Karpas-422 (cell line): ENCODE results near the gene TRIOBP. TPM values are rescaled to one million over a fixed set of nuclear protein-coding genes. Genes with fewer than 3 reads are reported as not detected.
A peak's percentile ranks its signal among the peaks of the same experiment; 100 is the strongest.

ENCODE experiments used
- DNase-seq: peaks from one replicate; pipeline ENCODE4 v3.0.0-alpha.2; 2015
- H2AFZ ChIP-seq: fragments of 200-600 bp; sonication (generic); 2 replicates; pipeline ENCODE4 v1.6.1; 2014; ENCODE audit warnings: antibody characterized with exemption, low read length, mixed read lengths
- H3K27ac ChIP-seq: fragments of 200-600 bp; sonication (generic); 2 replicates; pipeline ENCODE4 v1.5.1; 2014; ENCODE audit warnings: mild to moderate bottlenecking, low read length, moderate library complexity
- H3K27me3 ChIP-seq: fragments of 200-600 bp; sonication (generic); 2 replicates; pipeline ENCODE4 v1.6.1; 2014; ENCODE audit warnings: low read length, mixed read lengths
- H3K36me3 ChIP-seq: fragments of 200-600 bp; sonication (generic); 2 replicates; pipeline ENCODE4 v1.6.1; 2014; ENCODE audit warnings: low read length, mixed read lengths; ENCODE audit not compliant: insufficient read depth
- H3K4me1 ChIP-seq: fragments of 200-600 bp; sonication (generic); 2 replicates; pipeline ENCODE4 v1.6.1; 2014; ENCODE audit warnings: mild to moderate bottlenecking, low read length, mixed read lengths
- H3K4me2 ChIP-seq: fragments of 200-600 bp; sonication (generic); 2 replicates; pipeline ENCODE4 v1.6.1; 2014; ENCODE audit warnings: low read length, low read depth, mild to moderate bottlenecking; ENCODE audit not compliant: poor library complexity, severe bottlenecking
- H3K4me3 ChIP-seq: fragments of 200-600 bp; sonication (generic); 2 replicates; pipeline ENCODE4 v1.5.1; 2014; ENCODE audit warnings: mild to moderate bottlenecking, antibody characterized with exemption, low read length, mixed read lengths
- H3K79me2 ChIP-seq: fragments of 200-600 bp; sonication (generic); 2 replicates; pipeline ENCODE4 v1.6.1; 2014; ENCODE audit warnings: mild to moderate bottlenecking, low read length, mixed read lengths
- H3K9ac ChIP-seq: fragments of 200-600 bp; sonication (generic); 2 replicates; pipeline ENCODE4 v1.6.0; 2014; ENCODE audit warnings: low read length
- H3K9me2 ChIP-seq: fragments of 200-600 bp; sonication (generic), shearing (Covaris generic); replicated peaks from 2 replicates; pipeline ENCODE4 v1.6.0; 2014; ENCODE audit warnings: mild to moderate bottlenecking, low read length, moderate library complexity; ENCODE audit not compliant: insufficient read depth
- H3K9me3 ChIP-seq: fragments of 300-700, 200-600 bp; sonication (generic); 2 replicates; pipeline ENCODE4 v1.6.1; 2014; ENCODE audit warnings: low read length, mixed read lengths
- H4K20me1 ChIP-seq: fragments of 200-600 bp; sonication (generic); 2 replicates; pipeline ENCODE4 v1.6.1; 2014; ENCODE audit warnings: mild to moderate bottlenecking, antibody characterized with exemption, low read length, low read depth; ENCODE audit not compliant: insufficient read depth
- total RNA-seq: library from RNA; depleted of rRNA; stranded (reverse); fragments of >200 nt; shearing (Covaris generic); gene quantifications from 2 replicates; pipeline ENCODE4 v1.2.3, GENCODE V29; 2014; ENCODE audit warnings: low replicate concordance

TRIOBP gene
- total RNA-seq, 1 experiment from 2014 or later: 14.6 TPM

- no peak overlapping the region for H3K27ac ChIP-seq
- no peaks in the 10 kb centered on the region for H3K36me3 ChIP-seq
- H4K20me1 ChIP-seq: no peaks in the 10 kb centered on the region
- H3K4me2 ChIP-seq: no peak overlapping the region
- H3K4me3 ChIP-seq: no peak overlapping the region
- no peaks in the 10 kb centered on the region for H3K79me2 ChIP-seq
- H2AFZ ChIP-seq: no peak overlapping the region
- no peaks in the 10 kb centered on the region for H3K9me2 ChIP-seq
- H3K27me3 ChIP-seq: no peaks in the 10 kb centered on the region
- no peaks in the 10 kb centered on the region for H3K9me3 ChIP-seq
- H3K9ac ChIP-seq: no peak overlapping the region
- no peak for DNase-seq
- H3K4me1 ChIP-seq: peaks cover 2% of the 10 kb centered on the region
These were observed 74.2 kb downstream of the TRIOBP start for GRCh38 chr22:37771081-37771480.

DNA sequence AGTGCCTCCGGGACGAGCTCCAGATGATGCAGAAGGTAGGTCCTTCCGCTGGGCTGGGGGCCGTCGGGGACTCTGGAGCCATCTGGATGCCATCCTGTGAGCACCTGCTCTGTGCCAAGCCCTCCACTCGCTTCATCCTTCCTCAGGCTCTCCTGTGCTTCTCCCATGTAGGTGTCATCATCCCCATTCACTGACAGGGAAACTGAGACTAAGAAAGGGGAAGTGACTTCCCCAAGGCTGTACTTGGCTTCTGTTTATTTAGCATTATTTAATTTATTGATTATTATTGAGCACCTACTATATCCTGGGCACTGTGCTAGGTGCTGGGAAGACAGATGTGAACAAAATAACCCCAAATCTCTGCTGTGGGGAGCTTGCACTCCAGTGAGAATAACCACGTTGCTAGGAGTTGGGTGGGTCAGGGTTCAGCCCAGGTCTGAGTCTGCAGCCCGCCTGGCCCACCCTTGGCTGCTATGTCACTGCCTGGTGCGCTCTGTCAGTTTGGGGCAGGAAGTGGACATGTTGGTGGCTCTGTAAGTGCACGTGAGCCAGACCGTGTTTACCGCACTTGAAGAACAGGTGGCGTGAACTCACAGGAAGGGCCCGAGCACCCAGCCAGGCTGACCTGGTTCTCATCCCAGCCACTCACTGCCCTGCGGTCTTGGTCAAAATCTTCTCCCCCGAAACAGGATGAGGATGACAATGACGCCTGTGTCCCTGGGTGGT lies 75.0 kb downstream of the TRIOBP start:
- Histone ChIP-seq H3K79me2 (no peaks in the 10 kb centered on the region), H3K27me3 (no peaks in the 10 kb centered on the region), H3K27ac (no peak overlapping the region), H4K20me1 (no peaks in the 10 kb centered on the region), H3K4me1 (peaks cover 9% of the 10 kb centered on the region), H3K9me2 (no peaks in the 10 kb centered on the region), H3K4me3 (no peak overlapping the region), H2AFZ (no peak overlapping the region), H3K9ac (no peak overlapping the region), H3K9me3 (no peaks in the 10 kb centered on the region), H3K4me2 (no peak overlapping the region), H3K36me3 (no peaks in the 10 kb centered on the region)
- no peak for DNase-seq

- Histone ChIP-seq H3K4me3 (no peak overlapping the region), H3K9me2 (no peaks in the 10 kb centered on the region), H3K27ac (no peak overlapping the region), H3K4me2 (no peak overlapping the region), H2AFZ (no peak overlapping the region), H3K9me3 (no peaks in the 10 kb centered on the region), H3K79me2 (no peaks in the 10 kb centered on the region), H4K20me1 (no peaks in the 10 kb centered on the region), H3K4me1 (peaks cover 19% of the 10 kb centered on the region), H3K36me3 (no peaks in the 10 kb centered on the region), H3K9ac (no peak overlapping the region), H3K27me3 (no peaks in the 10 kb centered on the region)
- no peak for DNase-seq
These were observed 77.9 kb downstream of the TRIOBP start for GRCh38 chr22:37774728-37775127.

GRCh38 chr22:37775785-37776638 lies 79.2 kb downstream of the TRIOBP start:
- peaks cover 19% of the 10 kb centered on the region for H3K4me1 ChIP-seq
- no peaks in the 10 kb centered on the region for H3K9me3 ChIP-seq
- H3K9me2 ChIP-seq: no peaks in the 10 kb centered on the region
- H4K20me1 ChIP-seq: no peaks in the 10 kb centered on the region
- H3K4me2 ChIP-seq: peak overlapping the region; percentile 45
- no peak overlapping the region for H3K27ac ChIP-seq
- H3K79me2 ChIP-seq: no peaks in the 10 kb centered on the region
- no peak for DNase-seq
- H2AFZ ChIP-seq: no peak overlapping the region
- H3K4me3 ChIP-seq: no peak overlapping the region
- H3K36me3 ChIP-seq: no peaks in the 10 kb centered on the region
- no peak overlapping the region for H3K9ac ChIP-seq
- H3K27me3 ChIP-seq: no peaks in the 10 kb centered on the region

GRCh38 chr22:37776639-37777005 lies 79.8 kb downstream of the TRIOBP start:
- DNase-seq: no peak
- H3K9me3 ChIP-seq: no peaks in the 10 kb centered on the region
- H3K79me2 ChIP-seq: no peaks in the 10 kb centered on the region
- H3K36me3 ChIP-seq: no peaks in the 10 kb centered on the region
- H4K20me1 ChIP-seq: no peaks in the 10 kb centered on the region
- H3K27me3 ChIP-seq: no peaks in the 10 kb centered on the region
- H3K9me2 ChIP-seq: no peaks in the 10 kb centered on the region
- H3K4me1 ChIP-seq: peaks cover 19% of the 10 kb centered on the region
- no peak overlapping the region for H3K4me3 ChIP-seq
- 0 out of 2 replicates have a peak overlapping the region, but pooled peaks have one; percentile 11 for H3K9ac ChIP-seq
- no peak overlapping the region for H2AFZ ChIP-seq
- no peak overlapping the region for H3K27ac ChIP-seq
- peak overlapping the region; percentile 45 for H3K4me2 ChIP-seq

DNA sequence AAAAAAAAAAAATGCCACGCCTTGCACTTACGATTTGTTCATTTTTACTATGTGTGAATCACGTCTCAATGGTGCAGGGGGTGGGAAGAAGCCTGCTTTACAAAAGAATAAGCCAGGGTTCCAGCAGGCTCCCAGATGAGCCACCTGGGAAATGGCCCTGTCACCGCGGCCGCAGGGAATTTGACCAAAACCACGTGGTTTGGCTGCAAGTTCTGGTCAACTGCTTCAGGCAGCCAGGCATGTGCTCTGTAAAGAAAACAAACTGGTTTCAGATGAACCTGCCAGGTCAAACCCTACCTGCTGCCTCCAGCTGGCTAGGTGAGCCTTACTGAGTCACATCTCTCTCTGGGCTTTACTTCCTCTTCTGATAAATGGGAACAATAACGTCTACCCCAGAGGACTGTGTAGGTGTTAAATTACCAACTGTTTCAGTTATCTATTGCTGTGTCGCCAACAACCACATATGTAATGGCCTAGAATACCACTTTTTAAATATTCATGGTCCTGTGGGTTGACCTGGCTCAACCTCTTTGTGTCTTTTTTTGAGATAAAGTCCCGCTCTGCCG lies 80.4 kb downstream of the TRIOBP start:
- Histone ChIP-seq H3K4me2 (peak overlapping the region; percentile 45), H3K36me3 (no peaks in the 10 kb centered on the region), H3K9ac (0 out of 2 replicates have a peak overlapping the region, but pooled peaks have one; percentile 11), H3K27ac (no peak overlapping the region), H4K20me1 (no peaks in the 10 kb centered on the region), H3K9me2 (no peaks in the 10 kb centered on the region), H3K27me3 (no peaks in the 10 kb centered on the region), H3K79me2 (no peaks in the 10 kb centered on the region), H3K4me3 (peak overlapping the region; percentile 16; the same call in 1 of the 2 replicates), H3K4me1 (peaks cover 19% of the 10 kb centered on the region), H2AFZ (no peak overlapping the region), H3K9me3 (no peaks in the 10 kb centered on the region)
- DNase-seq: peak; percentile 73

GRCh38 chr22:37778370-37779009 lies 81.6 kb downstream of the TRIOBP start:
- H3K9ac ChIP-seq: no peak overlapping the region
- H3K4me1 ChIP-seq: peaks cover 19% of the 10 kb centered on the region
- H2AFZ ChIP-seq: no peak overlapping the region
- no peaks in the 10 kb centered on the region for H3K36me3 ChIP-seq
- H3K27me3 ChIP-seq: no peaks in the 10 kb centered on the region
- no peaks in the 10 kb centered on the region for H3K79me2 ChIP-seq
- no peak overlapping the region for H3K27ac ChIP-seq
- H4K20me1 ChIP-seq: no peaks in the 10 kb centered on the region
- H3K4me3 ChIP-seq: no peak overlapping the region
- DNase-seq: no peak
- H3K9me3 ChIP-seq: no peaks in the 10 kb centered on the region
- H3K4me2 ChIP-seq: no peak overlapping the region
- H3K9me2 ChIP-seq: no peaks in the 10 kb centered on the region
